NCI-H524 treated with DMSO at 0.1 percent for 48 hours (cell line): ENCODE measurements around the gene UBE2O.

Source experiments
- DNase-seq: peaks from one replicate; lab custom pipeline; 2025; lab: John Stamatoyannopoulos, UW

Gene UBE2O

GRCh38 chr17:76467366-76467765 is 14.4 kb upstream of the UBE2O start, which contains the start of gene AANAT:
Gene AANAT, plus strand, starts transcription at chr17:76467603. Its CDS starts 1,144 bp downstream, at chr17:76468747.
- peak; percentile 100 for DNase-seq

DNA sequence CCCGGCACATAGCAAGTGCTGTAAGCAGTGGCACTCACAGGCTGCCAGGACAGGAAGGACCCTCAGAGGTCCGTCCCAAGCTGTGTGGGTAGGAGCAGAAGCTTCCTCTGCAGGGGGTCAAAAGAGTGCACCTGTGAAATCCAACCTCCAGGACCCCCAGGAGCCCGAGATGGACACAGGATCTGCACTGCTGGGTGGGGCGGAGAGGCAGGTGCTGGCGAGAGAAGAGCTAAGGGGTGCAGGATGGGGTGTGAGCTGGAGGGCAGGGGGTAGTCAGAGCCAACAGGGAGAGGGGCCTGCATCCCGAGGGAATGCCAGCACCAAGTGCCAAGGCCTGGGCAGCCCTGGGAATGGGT is 13.8 kb upstream of the UBE2O start:
- DNase-seq = no peak

DNA sequence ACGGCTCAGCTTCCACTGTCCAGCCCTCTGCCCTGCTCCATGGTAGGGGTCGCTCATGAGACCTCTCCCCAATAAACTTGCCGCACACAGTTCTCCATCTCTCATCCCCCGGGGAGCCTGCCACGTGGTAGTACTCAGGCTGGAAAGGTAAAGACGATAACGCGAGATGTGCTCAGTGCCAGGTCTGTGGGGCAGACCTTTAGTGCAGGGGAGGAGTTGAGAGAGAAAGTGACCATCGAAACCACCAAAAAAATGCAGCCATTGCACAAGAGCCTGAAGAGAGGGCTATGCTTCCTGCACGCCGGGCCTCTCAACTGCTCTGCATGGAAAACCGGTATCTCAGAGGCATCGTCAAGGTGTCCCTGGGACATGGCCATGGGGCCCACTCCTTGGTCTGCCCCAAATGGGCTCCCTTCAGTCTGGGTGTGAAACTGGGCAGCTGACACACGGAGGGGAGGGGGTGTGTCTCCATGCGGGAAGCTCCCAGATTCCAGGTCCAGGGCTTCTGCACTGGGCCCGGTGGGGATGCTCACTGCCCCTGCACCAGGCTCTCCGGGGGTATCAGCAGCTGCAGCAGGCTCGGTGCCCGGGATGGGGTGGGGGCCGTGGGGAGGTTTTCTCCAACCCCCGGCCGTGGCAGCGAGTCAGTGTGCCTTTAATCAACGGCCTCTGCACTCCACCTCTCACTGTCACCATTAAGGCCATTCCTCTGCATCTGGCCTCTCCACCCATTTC is 9.8 kb upstream of the UBE2O start:
- no peak for DNase-seq

DNA sequence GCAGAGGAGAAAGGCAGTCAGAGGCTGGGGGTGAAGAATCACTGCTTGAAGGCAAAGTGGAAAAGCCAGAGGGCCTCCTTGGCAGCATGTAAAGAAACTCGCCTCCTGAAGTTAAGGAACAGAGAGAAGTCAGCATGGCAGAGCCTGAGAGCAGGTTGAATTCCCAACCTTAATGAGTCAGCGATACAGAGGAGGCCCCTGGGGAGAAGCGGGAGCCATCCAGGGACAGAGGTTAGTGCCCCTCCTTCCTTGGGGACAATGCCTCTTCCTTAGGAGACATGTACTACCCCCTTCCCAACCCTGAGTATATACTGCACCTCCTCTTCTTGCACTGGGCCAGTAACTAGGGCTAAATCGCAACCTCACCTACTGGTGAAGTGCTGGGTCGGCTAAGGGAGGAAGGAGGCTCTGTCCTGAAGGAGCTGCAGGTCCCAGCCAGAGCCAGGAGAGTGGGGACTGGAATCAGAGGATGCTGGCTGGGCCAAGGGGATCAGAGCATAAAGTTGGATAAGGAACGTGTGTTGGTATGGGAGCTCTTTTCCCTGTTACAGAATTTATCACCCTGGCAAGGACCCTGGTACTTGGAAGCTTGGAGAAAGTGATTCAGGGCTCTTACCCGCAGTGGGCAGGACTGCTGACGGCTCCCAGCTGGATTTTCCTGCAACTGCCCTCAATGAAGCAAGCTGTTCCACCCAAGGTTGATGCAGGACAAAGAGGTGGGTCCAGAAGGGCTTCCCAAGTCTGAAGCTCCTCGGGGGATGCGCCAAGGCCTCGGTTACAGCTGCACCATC is 9.0 kb upstream of the UBE2O start:
- DNase-seq = no peak

DNA sequence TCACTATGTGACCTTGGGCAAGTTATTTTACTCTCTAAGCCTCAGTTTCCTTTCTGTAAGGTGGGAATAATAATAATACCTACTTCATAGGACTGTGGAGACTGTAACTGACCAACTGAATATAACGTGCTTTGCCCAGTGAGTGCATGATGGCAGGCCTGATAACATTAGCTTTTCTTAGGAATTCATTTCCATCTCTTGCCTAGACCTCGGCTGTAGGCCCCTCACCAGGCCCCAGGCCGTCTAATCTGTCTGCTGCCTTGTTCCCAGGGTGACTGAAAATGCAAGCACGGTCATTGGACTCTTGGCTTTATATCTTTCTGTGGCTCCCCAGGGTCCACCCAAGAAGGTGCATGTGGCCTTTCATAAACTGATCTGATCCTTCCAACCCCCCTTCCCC is 6.7 kb upstream of the UBE2O start:
- DNase-seq = no peak

GRCh38 chr17:76458580-76459490 is 5.9 kb upstream of the UBE2O start:
- peak; percentile 64 for DNase-seq

DNA sequence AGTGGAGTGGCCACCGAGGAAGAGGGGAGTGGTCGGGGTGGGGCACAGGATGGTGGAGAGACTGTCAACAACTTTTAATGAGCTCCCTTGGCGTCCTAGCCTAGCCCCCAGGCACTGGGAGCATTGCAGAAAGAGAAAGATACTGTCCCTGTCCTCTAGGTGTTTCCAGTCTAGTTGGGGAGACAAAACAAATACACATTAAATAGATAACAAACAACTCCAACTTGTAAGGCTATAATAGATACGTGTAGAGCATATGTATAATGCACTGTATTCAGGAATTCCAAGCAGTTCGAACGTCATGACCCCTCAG is 435 bp upstream of the UBE2O start:
- no peak for DNase-seq

DNA sequence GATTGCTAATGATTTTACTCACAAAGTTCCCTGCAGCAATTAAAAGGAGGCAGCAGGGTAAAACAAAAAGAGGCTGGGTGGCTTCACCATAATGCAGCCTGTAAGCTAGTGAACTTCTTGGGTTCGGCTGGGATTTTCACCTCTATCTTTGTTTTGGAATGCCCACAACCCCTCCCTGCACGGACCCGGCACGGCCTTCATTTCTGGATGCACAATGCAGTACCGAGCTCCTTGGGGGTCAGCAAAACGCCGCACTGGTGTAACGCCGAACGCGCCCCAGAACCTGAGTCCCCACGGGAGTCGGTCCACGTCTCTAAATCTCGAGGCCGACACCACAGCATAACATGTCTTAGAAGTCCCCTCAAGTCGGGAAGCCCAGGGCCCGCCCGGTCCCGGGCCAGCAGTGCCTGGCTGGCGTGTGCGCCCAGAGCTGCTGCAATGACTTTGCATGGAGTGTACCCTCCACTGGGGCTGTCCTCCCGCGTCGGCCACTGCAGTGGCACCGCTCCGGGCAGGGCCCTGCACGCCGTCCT is 759 bp downstream of the UBE2O start:
- no peak for DNase-seq

DNA sequence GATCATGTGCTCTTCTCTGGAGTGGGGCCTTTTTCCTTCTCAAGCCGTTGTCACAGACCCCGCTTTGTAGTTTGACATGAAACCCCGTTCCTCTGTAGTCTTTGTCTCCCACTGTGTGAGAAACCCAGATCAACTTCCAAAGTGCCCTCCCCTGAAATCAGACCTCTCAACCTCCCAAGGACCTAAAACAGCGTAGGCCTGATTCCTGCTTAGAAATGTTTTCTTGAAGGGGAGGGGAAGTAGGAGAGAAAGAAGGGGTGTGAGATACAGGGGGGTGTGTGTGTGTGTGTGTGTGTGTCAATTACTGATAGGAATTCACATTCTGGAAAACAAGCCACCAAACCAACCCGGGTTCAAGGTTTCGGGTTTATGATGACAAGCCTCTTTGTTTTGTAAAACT is 1.4 kb downstream of the UBE2O start:
- DNase-seq = no peak

DNA sequence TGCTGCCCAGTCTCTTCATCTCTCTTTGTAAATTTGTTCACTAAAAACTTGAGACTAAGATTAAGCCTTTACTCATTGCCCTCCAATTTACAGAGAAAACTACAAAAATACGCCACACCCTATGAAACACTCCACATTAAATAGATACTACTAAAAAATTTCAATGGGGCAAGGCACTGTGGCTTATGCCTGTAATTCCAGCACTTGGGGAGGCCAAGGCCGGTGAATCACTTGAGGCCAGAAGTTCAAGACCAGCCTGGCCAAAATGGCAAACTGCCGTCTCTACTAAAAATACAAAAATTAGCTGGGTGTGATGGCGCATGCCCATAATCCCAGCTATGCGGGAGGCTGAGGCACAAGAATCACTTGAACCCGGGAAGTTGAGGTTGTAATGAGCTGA is 3.8 kb downstream of the UBE2O start:
- DNase-seq = no peak

DNA sequence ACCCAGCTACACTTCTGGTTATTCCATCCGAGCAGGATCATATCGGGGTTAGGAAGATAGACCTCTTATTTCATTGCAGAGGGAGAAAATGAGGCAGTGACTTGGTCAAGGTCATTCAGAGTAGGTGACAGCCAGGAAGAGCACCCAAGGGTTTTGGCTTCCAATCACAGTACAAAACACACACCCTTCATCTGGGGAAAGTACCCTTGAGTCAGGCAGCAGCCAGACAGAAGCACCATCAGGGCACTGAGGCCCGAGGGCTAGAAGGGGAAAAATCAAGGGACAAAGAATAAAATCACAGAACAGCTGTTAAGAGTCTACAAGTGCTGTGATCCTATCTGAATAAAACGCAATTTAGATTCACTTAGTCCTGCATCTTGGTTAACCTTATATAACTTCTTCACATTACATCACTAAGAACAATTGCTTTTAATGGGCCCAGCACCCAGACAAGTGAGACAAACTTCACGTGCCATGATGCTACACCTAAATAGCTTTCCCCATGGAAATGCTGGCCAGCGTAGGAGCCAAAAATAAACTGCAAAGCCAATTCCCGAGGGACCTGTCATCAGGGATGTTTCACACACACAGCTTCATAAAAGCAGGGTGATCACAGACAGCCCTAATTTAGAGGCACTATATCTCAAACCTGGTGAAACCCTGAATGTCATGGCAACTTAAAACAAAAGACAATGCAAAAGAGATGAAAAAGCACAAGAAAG is 4.9 kb downstream of the UBE2O start:
- peak; percentile 71 for DNase-seq

GRCh38 chr17:76446449-76447231 is 6.3 kb downstream of the UBE2O start:
- DNase-seq = no peak

- DNase-seq = no peak
These were observed 7.1 kb downstream of the UBE2O start for GRCh38 chr17:76445697-76446448.

- no peak for DNase-seq
These were observed 8.2 kb downstream of the UBE2O start for GRCh38 chr17:76444518-76445311.

- DNase-seq = no peak
These were observed 10.3 kb downstream of the UBE2O start for GRCh38 chr17:76442341-76443338.

GRCh38 chr17:76441686-76442340 is 11.1 kb downstream of the UBE2O start:
- no peak for DNase-seq

DNA sequence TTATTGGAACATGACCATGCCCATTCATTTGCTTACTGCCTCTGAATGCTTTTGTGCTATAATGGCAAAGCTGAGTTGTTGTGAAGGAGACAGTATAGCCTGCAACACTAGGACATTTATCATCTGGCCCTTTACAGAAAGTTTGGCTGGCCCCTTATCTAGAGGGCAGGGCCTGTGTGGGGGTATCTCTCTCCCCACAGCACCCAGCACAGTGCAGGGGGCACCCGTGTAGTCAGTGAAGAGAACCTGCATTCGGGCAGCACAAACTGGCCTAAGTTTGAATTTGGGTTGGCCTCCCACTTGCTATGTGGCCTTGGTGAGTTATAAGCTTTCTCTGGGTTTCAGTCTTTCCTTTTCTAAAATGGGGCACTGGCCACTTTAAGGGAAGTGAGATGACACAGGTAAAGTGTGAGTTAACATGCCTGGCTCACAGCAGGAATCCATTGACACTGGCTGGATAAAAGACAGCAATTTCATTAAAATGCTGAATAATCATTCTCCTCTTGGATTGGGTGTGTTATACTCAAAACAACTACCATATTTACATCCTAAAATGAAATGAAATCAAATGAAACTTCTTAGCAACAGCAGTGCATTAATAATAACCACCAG is 12.1 kb downstream of the UBE2O start:
- DNase-seq = no peak
